Muscle of arm (tissue), 12 donors: ENCODE data around the gene NR0B1. TPM values are rescaled to one million over a fixed set of nuclear protein-coding genes. Genes with fewer than 3 reads are reported as not detected.

Source experiments
- DNase-seq: peaks from one replicate; pipeline ENCODE4 v3.0.0-alpha.2; 2013
- polyA plus RNA-seq, 12 donors: library from polyadenylated mRNA; unstranded; fragments of 120-200 nt; gene quantifications; one replicate each; pipeline ENCODE4 v1.2.1, GENCODE V29; 2013; ENCODE audit not compliant: insufficient read length in 12 of 12

Gene NR0B1
- polyA plus RNA-seq, 12 donors = 0.12 to 0.48 (median 0.33) TPM; not detected in 2

DNA sequence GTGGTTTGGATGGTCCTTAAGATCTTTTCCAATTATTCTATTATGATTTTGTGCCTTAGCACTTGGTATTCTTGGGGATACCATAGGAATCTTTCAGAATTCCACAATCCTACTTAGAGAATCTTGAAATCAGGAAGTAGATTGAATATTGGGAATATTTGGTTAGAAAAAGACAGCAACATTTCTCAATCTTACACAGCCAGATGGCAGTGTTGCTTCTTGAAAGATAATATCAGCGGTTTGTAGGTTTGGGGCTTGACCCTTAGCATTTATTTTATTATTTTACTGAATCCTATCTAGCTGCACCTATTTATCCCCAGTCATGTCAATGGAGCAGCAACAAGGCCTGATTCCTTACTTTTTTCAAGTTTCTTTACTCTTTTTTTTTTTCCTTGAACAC is 33.7 kb downstream of the NR0B1 start:
- peak; percentile 2 for DNase-seq

- DNase-seq = no peak
These were observed 38.6 kb downstream of the NR0B1 start for GRCh38 chrX:30270639-30271038.

DNA sequence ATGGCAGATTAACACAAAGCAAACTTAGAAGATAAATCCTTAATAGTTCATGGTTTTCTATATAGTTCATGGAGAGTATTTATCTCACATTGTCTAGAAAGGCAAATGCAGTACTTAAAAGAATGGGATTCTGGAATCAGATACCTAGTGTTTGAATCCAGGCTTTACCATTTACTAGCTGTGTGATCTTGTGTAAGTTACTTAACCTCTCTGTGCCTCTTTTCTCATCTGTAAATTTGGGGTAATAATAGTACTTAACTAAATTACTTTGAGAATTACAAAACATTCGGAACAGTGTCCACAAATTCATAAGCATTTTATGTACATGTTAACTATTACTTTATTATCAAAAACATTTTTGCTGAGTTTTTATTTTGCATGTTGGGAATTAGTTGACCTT is 46.4 kb downstream of the NR0B1 start:
- DNase-seq = no peak

GRCh38 chrX:30261012-30261411 is 48.2 kb downstream of the NR0B1 start:
- DNase-seq = no peak

DNA sequence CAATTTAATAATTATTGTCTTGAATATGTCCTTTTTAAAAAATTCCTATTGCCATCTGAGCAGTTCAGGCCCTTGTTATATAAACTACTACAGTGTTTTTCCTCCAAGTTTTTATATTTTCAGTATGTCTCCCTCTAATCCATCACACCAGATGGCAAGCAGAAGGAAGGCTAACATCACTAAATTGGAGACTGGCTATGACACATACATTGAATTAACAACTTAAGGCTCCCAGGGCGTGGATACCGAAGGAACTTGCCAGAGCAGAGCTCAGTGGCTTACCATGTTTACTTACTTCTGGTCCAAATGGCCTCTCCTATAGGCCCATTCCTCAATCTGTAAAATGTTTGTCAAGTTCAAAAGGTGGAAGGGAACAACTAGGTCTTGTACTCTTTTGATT is 49.3 kb downstream of the NR0B1 start:
- no peak for DNase-seq

Other genes starting within 250 kb of the NR0B1 start
- gene MAGEB2, start 93.8 kb downstream of the NR0B1 start, polyA plus RNA-seq = not detected
- gene MAGEB3, start 78.7 kb downstream of the NR0B1 start, polyA plus RNA-seq = not detected
- not detected for gene MAGEB4, start 67.4 kb downstream of the NR0B1 start, polyA plus RNA-seq
- not detected for gene MAGEB1, start 62.2 kb downstream of the NR0B1 start, polyA plus RNA-seq